CD4-positive, alpha-beta memory T cell (primary cell): ENCODE data around the gene IRGC. TPM values are rescaled to one million over a fixed set of nuclear protein-coding genes. Genes with fewer than 3 reads are reported as not detected.

ENCODE experiments used
- CTCF ChIA-PET: fragments of 350-600 bp; sonication (Branson Sonifier 250); formaldehyde crosslinking; loops from one replicate; lab custom pipeline; 2021; ENCODE audit warnings: inconsistent platforms; ENCODE audit not compliant: partially characterized antibody; lab: Charles Lee
- POLR2A ChIA-PET: fragments of 350-600 bp; sonication (Branson Sonifier 250); formaldehyde crosslinking; loops from one replicate; lab custom pipeline; 2021; ENCODE audit not compliant: partially characterized antibody; lab: Charles Lee
- DNase-seq, 5 donors: peaks; one replicate each; pipeline versions ENCODE4 v3.0.0 to v3.0.0-alpha.2; 2020 to 2022; ENCODE audit warnings: mixed read lengths in 1 of 5
- H3K27ac ChIP-seq: one replicate; pipeline ENCODE4 v1.7.0; 2013; ENCODE audit warnings: low read depth, low read length
- H3K27me3 ChIP-seq: 2 replicates; pipeline ENCODE4 v1.7.0; 2013; ENCODE audit warnings: mild to moderate bottlenecking, low read length, moderate library complexity; ENCODE audit not compliant: insufficient read depth
- H3K36me3 ChIP-seq: 2 replicates; pipeline ENCODE4 v1.7.0; 2013; ENCODE audit warnings: mild to moderate bottlenecking, low read length, moderate library complexity; ENCODE audit not compliant: insufficient read depth
- H3K4me1 ChIP-seq: 2 replicates; pipeline ENCODE4 v1.7.0; 2013; ENCODE audit warnings: mild to moderate bottlenecking, low read length, moderate library complexity; ENCODE audit not compliant: insufficient read depth
- H3K4me3 ChIP-seq, 2 donors: one replicate each; pipeline ENCODE4 v1.7.0; 2013; ENCODE audit warnings: low read length in 2 of 2, mild to moderate bottlenecking in 1 of 2
- H3K9me3 ChIP-seq, 2 donors: one replicate each; pipeline ENCODE4 v1.7.0; 2013; ENCODE audit warnings: low read length in 2 of 2, control low read depth in 1 of 2; ENCODE audit not compliant: control insufficient read depth in 1 of 2
- H3K27ac Mint-ChIP-seq, 7 donors: one replicate each; pipeline ENCODE4 v1.8.0; 2020 to 2021; ENCODE audit warnings: mixed read lengths in 7 of 7, mild to moderate bottlenecking in 6 of 7, inconsistent platforms in 3 of 7, moderate library complexity in 3 of 7
- H3K27me3 Mint-ChIP-seq, 2 donors: one replicate each; pipeline ENCODE4 v1.8.0; 2020 to 2021; ENCODE audit warnings: mixed read lengths in 2 of 2
- H3K36me3 Mint-ChIP-seq, 2 donors: one replicate each; pipeline ENCODE4 v1.8.0; 2020 to 2021; ENCODE audit warnings: mixed read lengths in 2 of 2, inconsistent platforms in 1 of 2, mild to moderate bottlenecking in 1 of 2
- H3K4me1 Mint-ChIP-seq, 4 donors: one replicate each; pipeline ENCODE4 v1.8.0; 2020 to 2021; ENCODE audit warnings: mixed read lengths in 4 of 4, mild to moderate bottlenecking in 1 of 4
- H3K4me3 Mint-ChIP-seq, 8 donors: one replicate each; pipeline ENCODE4 v1.8.0; 2020 to 2021; ENCODE audit warnings: mixed read lengths in 8 of 8, mild to moderate bottlenecking in 7 of 8, moderate library complexity in 6 of 8, inconsistent platforms in 3 of 8
- H3K9me3 Mint-ChIP-seq, 8 donors: one replicate each; pipeline ENCODE4 v1.8.0; 2020 to 2021; ENCODE audit warnings: mixed read lengths in 8 of 8, mild to moderate bottlenecking in 5 of 8, inconsistent platforms in 3 of 8, moderate library complexity in 1 of 8
- intact Hi-C: fragments of 100-400 bp; cut with micrococcal nuclease; formaldehyde crosslinking; loops from one replicate; pipeline ENCODE4 v1.15.1; 2023
- polyA plus RNA-seq, 2 donors: library from polyadenylated mRNA; unstranded; fragments of 300-500 nt; fragmentation: Illumina TruSeq; gene quantifications; one replicate each; pipeline ENCODE4 v1.2.3, GENCODE V29; 2021
- total RNA-seq, 2 experiments: library from RNA; stranded (reverse); gene quantifications; one replicate each; pipeline ENCODE4 v1.2.3, GENCODE V29; 2021

The IRGC gene
- total and polyA plus RNA-seq, 4 experiments from 2014 or later = not detected

GRCh38 chr19:43724896-43725295, 9.0 kb downstream of the IRGC start:
- Mint-ChIP-seq H3K27me3 (no peaks in the 10 kb centered on the region), H3K9me3 (no peaks in the 10 kb centered on the region), H3K4me3 (no peak overlapping the region), H3K36me3 (peaks cover 19% of the 10 kb centered on the region in 2 donors), H3K4me1 (peaks cover 0 to 3% (median 0%) of the 10 kb centered on the region in 4 donors), H3K27ac (peak overlapping the region in 2 of 7 donors; percentile 25 to 35)
- Histone ChIP-seq H3K27me3 (no peaks in the 10 kb centered on the region), H3K4me1 (no peaks in the 10 kb centered on the region), H3K4me3 (no peak overlapping the region), H3K36me3 (peaks cover 11% of the 10 kb centered on the region), H3K9me3 (no peaks in the 10 kb centered on the region), H3K27ac (no peak overlapping the region)
- intact Hi-C loops = no loop called here
- ChIA-PET POLR2A (interaction anchor here (1.0 kb wide), 1 partner anchor 12 kb away, joined by 3 read pairs; no protein-coding TSS in a partner anchor), CTCF (no interaction called here)
- DNase-seq = no peak

- no peak for DNase-seq
- peaks cover 0 to 3% (median under 1%) of the 10 kb centered on the region in 4 donors for H3K4me1 Mint-ChIP-seq
- no peaks in the 10 kb centered on the region for H3K4me1 ChIP-seq
- intact Hi-C loops = no loop called here
- H3K36me3 ChIP-seq = peaks cover 14% of the 10 kb centered on the region
- POLR2A ChIA-PET = interaction anchor here (1.0 kb wide), 1 partner anchor 12 kb away, joined by 3 read pairs; no protein-coding TSS in a partner anchor
- no peak overlapping the region for H3K4me3 ChIP-seq
- H3K27me3 Mint-ChIP-seq = no peaks in the 10 kb centered on the region
- H3K36me3 Mint-ChIP-seq = peaks cover 22 to 24% of the 10 kb centered on the region in 2 donors
- no peaks in the 10 kb centered on the region for H3K9me3 ChIP-seq
- H3K4me3 Mint-ChIP-seq = no peak overlapping the region
- no peaks in the 10 kb centered on the region for H3K27me3 ChIP-seq
- no peaks in the 10 kb centered on the region for H3K9me3 Mint-ChIP-seq
- peak overlapping the region in 2 of 7 donors; percentile 5 to 27 for H3K27ac Mint-ChIP-seq
- H3K27ac ChIP-seq = no peak overlapping the region
- CTCF ChIA-PET = interaction anchor here (1.3 kb wide), 1 partner anchor 57 kb away, joined by 3 read pairs; no protein-coding TSS in a partner anchor
Measured at GRCh38 chr19:43725468-43725867, 9.6 kb downstream of the IRGC start.

GRCh38 chr19:43726736-43727592, 11.1 kb downstream of the IRGC start:
- POLR2A ChIA-PET = no interaction called here
- Histone ChIP-seq H3K9me3 (no peaks in the 10 kb centered on the region), H3K27ac (no peak overlapping the region), H3K36me3 (peaks cover 26% of the 10 kb centered on the region), H3K27me3 (no peaks in the 10 kb centered on the region), H3K4me3 (no peak overlapping the region), H3K4me1 (no peaks in the 10 kb centered on the region)
- Mint-ChIP-seq H3K27ac (peak overlapping the region in 1 of 7 donors; percentile 26), H3K9me3 (no peaks in the 10 kb centered on the region), H3K4me3 (no peak overlapping the region), H3K36me3 (peaks cover 26 to 35% of the 10 kb centered on the region in 2 donors), H3K27me3 (no peaks in the 10 kb centered on the region), H3K4me1 (peaks cover 0 to 3% (median under 1%) of the 10 kb centered on the region in 4 donors)
- no peak for DNase-seq
- CTCF ChIA-PET = interaction anchor here (1.3 kb wide), 1 partner anchor 58 kb away, joined by 3 read pairs; no protein-coding TSS in a partner anchor
- intact Hi-C loops = no loop called here

- intact Hi-C loops = no loop called here
- ChIA-PET CTCF (no interaction called here), POLR2A (no interaction called here)
- Histone ChIP-seq H3K9me3 (no peaks in the 10 kb centered on the region), H3K4me1 (no peaks in the 10 kb centered on the region), H3K4me3 (no peak overlapping the region), H3K36me3 (peaks cover 32% of the 10 kb centered on the region), H3K27ac (no peak overlapping the region), H3K27me3 (no peaks in the 10 kb centered on the region)
- Mint-ChIP-seq H3K9me3 (no peaks in the 10 kb centered on the region), H3K4me3 (no peak overlapping the region), H3K36me3 (peaks cover 32 to 41% of the 10 kb centered on the region in 2 donors), H3K4me1 (peaks cover 0 to 3% (median under 1%) of the 10 kb centered on the region in 4 donors), H3K27me3 (no peaks in the 10 kb centered on the region), H3K27ac (peak overlapping the region in 1 of 7 donors; percentile 41)
- DNase-seq = no peak
Measured at GRCh38 chr19:43727593-43727853, 11.6 kb downstream of the IRGC start.

- POLR2A ChIA-PET = no interaction called here
- H3K4me3 Mint-ChIP-seq = no peak overlapping the region
- peaks cover 0 to 3% (median under 1%) of the 10 kb centered on the region in 4 donors for H3K4me1 Mint-ChIP-seq
- H3K27me3 ChIP-seq = no peaks in the 10 kb centered on the region
- H3K9me3 ChIP-seq = no peaks in the 10 kb centered on the region
- no peaks in the 10 kb centered on the region for H3K4me1 ChIP-seq
- H3K36me3 ChIP-seq = peaks cover 50% of the 10 kb centered on the region
- DNase-seq = no peak
- no peaks in the 10 kb centered on the region for H3K27me3 Mint-ChIP-seq
- H3K27ac Mint-ChIP-seq = peak overlapping the region in 4 of 7 donors; percentile 11 to 76 (median 37)
- no peak overlapping the region for H3K4me3 ChIP-seq
- H3K9me3 Mint-ChIP-seq = no peaks in the 10 kb centered on the region
- H3K27ac ChIP-seq = no peak overlapping the region
- peaks cover 36 to 58% of the 10 kb centered on the region in 2 donors for H3K36me3 Mint-ChIP-seq
- CTCF ChIA-PET = interaction anchor here (1.0 kb wide), 1 partner anchor 15 kb away, joined by 3 read pairs; no protein-coding TSS in a partner anchor
- intact Hi-C loops = no loop called here
Measured at GRCh38 chr19:43729919-43730318, 14.0 kb downstream of the IRGC start.

- H3K4me1 ChIP-seq = no peaks in the 10 kb centered on the region
- H3K4me3 ChIP-seq = no peak overlapping the region
- peaks cover 57% of the 10 kb centered on the region for H3K36me3 ChIP-seq
- Mint-ChIP-seq H3K4me3 (no peak overlapping the region), H3K36me3 (peaks cover 43 to 69% of the 10 kb centered on the region in 2 donors), H3K9me3 (no peaks in the 10 kb centered on the region), H3K27me3 (no peaks in the 10 kb centered on the region), H3K4me1 (peaks cover 0 to 3% (median 0%) of the 10 kb centered on the region in 4 donors), H3K27ac (peak overlapping the region in 1 of 7 donors; percentile 31)
- intact Hi-C loops = no loop called here
- no peak for DNase-seq
- no peaks in the 10 kb centered on the region for H3K9me3 ChIP-seq
- POLR2A ChIA-PET = no interaction called here
- CTCF ChIA-PET = interaction anchor here (3.5 kb wide), 1 partner anchor 14 kb away, joined by 12 read pairs; no protein-coding TSS in a partner anchor
- H3K27me3 ChIP-seq = no peaks in the 10 kb centered on the region
- no peak overlapping the region for H3K27ac ChIP-seq
Measured at GRCh38 chr19:43731346-43731745, 15.5 kb downstream of the IRGC start.

GRCh38 chr19:43731846-43732245, 16.0 kb downstream of the IRGC start:
- Mint-ChIP-seq H3K4me3 (no peak overlapping the region), H3K9me3 (no peaks in the 10 kb centered on the region), H3K27me3 (no peaks in the 10 kb centered on the region), H3K4me1 (peaks cover 0 to 3% (median 0%) of the 10 kb centered on the region in 4 donors), H3K27ac (peak overlapping the region in 2 of 7 donors; percentile 37 to 42), H3K36me3 (peaks cover 48 to 74% of the 10 kb centered on the region in 2 donors)
- CTCF ChIA-PET = interaction anchor here (3.5 kb wide), 1 partner anchor 14 kb away, joined by 12 read pairs; no protein-coding TSS in a partner anchor
- Histone ChIP-seq H3K9me3 (no peaks in the 10 kb centered on the region), H3K4me1 (no peaks in the 10 kb centered on the region), H3K27ac (no peak overlapping the region), H3K27me3 (no peaks in the 10 kb centered on the region), H3K36me3 (peaks cover 62% of the 10 kb centered on the region), H3K4me3 (no peak overlapping the region)
- intact Hi-C loops = no loop called here
- POLR2A ChIA-PET = no interaction called here
- no peak for DNase-seq
